HTERT RPE-1 (cell line): Measurements from ENCODE around the gene KRT14.
"Not testable (repeated sequence)": the region's sequence is repeated elsewhere in the genome, so short reads cannot be mapped to it uniquely, and the experiment has no call there.

Source experiments
- in situ Hi-C: fragments of 300-500 bp; cut with MboI; formaldehyde crosslinking; loops from 4 replicates; pipeline ENCODE4 v1.14.3; 2020; ENCODE audit warnings: low sequenced_read_pairs

Gene KRT14

DNA sequence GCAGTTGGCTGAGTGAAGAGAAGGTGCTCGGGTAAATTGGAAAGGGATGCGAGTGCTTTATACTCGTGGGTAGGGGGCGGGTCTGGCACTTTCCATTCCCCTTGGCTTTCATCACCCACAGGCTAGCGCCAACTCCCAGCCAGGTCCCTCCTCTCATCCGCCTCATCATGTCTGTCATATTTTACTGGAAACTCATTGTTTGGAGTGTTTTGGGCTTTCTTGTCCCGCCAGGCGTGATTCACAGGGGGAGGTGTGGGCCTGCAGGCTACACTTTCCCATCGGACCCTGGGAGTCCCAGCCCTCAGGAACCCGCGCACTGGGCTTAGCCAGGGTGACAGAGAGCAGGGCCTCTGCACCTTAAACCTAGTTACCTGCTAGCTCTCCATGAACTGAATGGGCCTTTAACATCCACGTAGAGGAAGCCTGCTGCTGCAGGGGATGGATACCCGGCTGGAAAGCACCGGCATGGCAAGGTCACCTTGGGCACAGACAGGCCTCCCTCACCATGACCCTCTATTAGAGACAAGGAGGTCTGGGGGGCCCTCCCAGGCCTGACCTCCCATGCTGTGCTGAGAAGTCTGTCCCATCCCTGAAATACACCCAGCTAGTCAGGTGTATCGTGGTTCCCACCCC lies at the start of gene KRT14:
TSS of gene KRT14 (minus strand) at position 33 of the 633 bp plus-strand sequence. CDS start 61 bp downstream, outside the sequence.
- in situ Hi-C loops: no loop called here

GRCh38 chr17:41635121-41636097 lies 48.7 kb upstream of the KRT14 start:
- in situ Hi-C loops: no loop called here

- in situ Hi-C loops: no loop called here
Observed at GRCh38 chr17:41634639-41635038, 47.9 kb upstream of the KRT14 start.

GRCh38 chr17:41633556-41634199 lies 47.0 kb upstream of the KRT14 start:
- in situ Hi-C loops: no loop called here

DNA sequence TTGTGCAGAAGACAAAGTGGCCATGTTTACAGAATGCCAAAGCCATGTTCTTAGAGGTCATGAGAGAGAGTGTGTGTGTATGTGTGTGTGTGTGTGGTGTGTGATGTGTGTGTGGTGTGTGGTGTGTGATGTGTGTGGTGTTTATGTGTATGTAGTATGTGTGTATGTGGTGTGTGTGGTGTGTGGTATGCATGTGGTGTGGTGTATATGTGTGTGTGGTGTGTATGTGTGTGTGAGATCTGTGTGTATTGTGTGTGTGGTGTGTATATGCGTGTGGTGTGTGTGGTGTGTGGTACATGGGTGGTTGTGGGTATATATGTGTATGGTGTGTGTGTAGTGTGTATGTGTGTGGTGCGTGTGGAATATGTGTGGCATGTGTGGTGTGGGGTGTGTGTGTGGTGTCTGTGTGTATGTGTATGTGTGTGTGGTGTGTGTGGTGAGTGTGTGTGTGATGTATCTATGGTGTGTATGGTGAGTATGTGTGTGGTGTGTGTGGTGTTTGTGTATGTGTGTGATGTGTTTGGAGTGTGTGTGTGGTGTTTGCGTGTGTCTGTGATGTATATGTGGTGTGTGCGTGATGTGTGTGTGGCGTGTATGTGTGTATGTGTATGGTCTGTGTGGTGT lies 45.9 kb upstream of the KRT14 start:
- in situ Hi-C loops: no loop called here

DNA sequence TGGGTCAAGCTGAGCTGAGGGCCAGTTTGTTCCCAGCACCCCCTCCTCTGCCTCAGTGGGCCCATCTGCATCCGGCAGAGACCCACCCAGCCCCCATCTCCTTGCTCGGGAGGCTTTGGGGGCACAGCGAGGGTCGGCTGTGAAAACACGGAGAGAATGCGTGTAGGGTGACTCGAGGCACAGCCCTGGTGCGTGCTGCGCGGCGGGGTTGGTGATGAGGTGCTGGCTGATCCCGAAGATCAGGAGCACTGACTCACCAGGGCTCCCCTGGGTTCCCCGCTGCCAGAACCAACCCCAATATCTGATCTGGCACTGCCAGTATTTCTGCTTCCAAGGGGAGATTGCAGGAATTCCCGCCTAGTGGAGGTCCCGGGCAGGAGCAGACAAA lies 45.2 kb upstream of the KRT14 start:
- in situ Hi-C loops: no loop called here

DNA sequence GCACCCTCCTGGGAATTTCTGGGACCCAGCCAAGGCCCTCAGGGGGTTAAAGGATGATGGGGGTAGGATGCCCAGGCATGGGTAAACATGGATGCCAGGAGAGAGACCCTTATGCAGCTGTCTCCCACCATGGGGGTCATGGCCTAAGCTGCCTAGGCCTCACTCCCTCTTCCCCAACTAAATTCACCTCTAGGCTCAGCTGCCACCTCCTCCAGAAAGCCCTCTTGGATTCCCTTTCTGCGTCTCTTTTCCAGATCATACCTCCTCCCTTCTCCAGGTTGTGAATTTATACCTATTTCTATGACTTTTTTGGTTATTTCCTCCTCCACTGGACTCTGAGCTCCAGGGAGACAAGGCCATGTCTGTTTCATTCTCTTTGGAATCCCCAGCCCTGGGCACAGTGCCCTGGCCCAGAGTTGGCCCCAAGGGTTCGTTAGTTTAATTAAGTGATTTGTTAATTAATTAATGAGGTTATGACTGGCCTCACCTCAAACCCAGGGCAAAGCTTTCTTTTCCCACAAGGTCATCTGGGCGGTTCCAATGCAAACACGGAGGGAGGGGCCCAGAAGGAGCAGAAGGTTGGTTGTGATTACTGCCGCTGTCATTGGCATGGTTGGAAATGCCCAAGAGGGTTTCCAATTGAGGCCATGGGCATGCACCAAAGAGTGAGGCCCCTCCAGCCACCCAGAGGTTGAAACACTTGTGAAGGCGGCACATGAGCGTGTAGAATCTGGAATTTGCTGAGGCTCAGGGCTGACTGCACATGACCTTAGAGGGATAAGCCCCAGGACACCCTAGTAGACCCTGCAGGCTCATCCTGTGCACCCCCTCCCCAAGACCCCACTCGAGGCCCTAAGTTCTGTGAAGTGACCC lies 44.6 kb upstream of the KRT14 start:
- in situ Hi-C loops: no loop called here

DNA sequence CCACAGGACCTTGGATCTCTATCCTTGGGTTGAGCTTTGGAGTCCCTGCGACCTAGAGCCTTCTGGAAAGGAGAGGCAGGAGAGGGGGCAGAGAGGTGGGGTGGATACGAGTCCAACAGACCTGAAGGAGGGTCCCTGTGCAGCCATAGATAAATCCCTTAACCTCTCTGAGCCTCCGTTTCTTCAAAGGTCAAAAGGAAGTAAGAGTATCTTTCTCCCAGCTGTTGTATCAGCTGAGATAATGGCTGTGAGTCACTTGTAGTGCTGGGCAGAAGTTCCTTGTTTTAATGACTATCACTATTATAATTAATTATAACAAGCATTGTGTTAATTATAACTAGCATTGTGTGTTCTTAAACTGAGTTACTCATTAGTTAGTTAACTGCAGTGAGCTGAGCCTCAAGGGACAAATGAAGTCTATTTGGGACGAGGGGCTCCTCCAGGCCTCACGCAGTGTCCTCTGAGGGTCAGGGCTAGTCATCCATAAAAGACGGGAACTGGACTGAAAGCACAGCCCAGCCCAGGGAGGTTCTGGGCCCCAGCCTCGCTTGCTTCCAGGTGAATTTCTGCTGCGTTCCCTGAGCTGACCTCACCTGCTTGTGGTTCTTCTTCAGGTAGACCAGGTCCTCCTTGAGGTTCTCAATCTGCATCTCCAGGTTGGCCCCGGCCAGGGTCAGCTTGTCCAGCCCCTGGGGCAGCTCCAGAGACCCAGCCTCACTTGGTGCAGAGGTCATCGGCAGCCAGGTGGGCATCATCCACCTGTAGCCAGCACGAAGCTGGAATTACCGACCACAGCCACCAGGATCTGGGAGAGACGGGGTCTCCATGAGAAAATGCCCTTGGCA lies 43.4 kb upstream of the KRT14 start:
- in situ Hi-C loops: no loop called here

GRCh38 chr17:41629316-41629715 lies 42.6 kb upstream of the KRT14 start:
- in situ Hi-C loops: no loop called here

GRCh38 chr17:41628621-41629255 lies 42.0 kb upstream of the KRT14 start:
- in situ Hi-C loops: not testable (repeated sequence)

DNA sequence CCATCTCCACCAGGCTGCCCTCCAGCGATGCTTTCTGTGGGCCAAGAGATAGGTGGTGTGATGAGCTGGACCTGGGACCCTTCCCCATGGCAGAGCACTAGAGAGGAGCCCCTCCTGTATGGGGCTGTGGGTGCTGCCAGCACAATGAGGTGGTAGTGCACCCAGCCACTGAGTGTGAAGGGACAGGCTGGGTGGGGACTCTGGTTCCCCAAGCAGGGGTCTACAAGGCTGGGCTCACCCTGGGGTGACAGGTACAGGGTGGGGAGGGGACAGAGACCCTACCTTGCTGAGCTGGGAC lies 41.3 kb upstream of the KRT14 start:
- in situ Hi-C loops: not testable (repeated sequence)

DNA sequence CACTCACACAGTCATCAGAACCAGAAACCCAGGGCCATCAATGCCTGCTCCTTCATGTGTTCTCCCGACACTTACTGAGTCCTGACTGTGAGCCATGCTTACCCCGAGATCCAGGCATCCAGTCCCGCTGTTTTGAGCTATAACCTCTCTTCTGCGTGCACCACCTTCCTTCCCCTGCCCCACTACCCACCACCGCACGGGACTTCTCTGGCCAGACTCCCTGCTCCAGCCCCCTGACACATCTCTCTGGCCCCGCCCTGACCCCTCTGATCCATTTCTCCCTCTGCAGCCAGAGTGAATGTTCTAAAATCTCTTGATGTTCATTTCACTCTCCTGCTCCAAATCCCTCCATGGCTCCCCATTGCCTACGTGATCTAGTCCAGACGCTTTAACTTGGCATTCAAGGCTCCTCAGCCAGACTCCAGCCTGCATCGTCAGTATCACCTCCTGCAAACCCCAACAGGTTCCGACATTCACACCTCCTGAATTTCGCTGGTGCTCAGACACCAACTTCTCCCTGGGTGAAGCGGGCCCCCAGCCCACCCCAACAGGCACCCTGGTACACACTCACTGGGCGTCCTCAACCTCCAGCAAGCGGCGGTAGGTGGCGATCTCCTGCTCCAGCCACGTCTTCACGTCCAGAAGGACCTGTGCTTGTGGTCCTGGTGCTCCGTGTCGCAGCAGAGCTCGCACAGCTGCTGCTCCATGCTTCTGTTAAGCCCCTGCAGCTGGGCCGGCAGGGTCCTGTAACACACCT lies 40.8 kb upstream of the KRT14 start:
- in situ Hi-C loops: no loop called here

DNA sequence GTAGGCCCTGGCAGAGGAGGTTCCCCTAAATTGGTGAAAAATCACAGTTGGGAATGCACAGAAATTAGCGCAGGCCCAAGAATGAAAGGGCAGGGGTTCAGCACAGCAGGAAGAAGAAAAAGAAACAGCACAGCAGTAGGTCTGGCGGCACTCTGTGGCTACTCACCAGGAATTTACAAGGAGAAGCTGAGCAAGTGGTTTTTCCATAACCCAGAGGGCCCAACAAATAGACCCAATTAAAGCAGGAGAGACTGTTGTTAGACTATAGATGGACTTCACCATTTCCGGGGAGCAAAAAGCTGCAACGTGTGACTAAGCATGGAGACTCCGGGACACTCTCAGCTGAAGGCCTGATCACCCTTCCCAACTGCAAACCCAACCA lies 40.2 kb upstream of the KRT14 start:
- in situ Hi-C loops: not testable (repeated sequence)

GRCh38 chr17:41626028-41626913 lies 39.6 kb upstream of the KRT14 start:
- in situ Hi-C loops: not testable (repeated sequence)

DNA sequence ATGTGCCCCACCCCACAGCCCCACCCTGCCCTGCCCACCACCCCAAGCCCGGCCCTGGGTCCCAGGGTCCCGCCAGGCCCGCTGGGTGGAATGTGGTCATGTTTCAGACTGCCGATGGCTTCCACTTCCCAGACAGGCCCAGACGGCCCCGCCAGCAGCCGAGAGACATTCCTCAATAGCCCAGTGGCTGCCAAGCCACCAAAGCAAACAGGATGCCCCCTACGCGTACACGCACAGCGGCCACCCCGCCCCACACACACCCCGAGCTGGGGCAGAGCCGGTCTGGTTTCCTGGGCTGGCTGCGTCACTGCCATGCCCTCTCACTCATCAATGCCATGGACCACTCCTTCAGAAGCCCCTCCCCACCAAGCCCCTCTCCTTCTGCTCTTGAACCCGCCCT lies 38.9 kb upstream of the KRT14 start:
- in situ Hi-C loops: no loop called here

- in situ Hi-C loops: no loop called here
Observed at GRCh38 chr17:41624208-41625101, 37.8 kb upstream of the KRT14 start, which contains the start of gene KRT17. KRT17 (minus strand) TSS chr17:41624575; CDS start chr17:41624509, 66 bp downstream.
